GM10266 (cell line): ENCODE data around the gene FBXL7.

Experiments
- DNase-seq: peaks from one replicate; pipeline ENCODE4 v3.0.0; 2012; ENCODE audit errors: extremely low spot score
- CTCF ChIP-seq: IDR thresholded peaks from 2 replicates; pipeline ENCODE4 v1.5.1; 2012; ENCODE audit warnings: mild to moderate bottlenecking, low read depth; ENCODE audit not compliant: control insufficient read depth, insufficient read depth; ENCODE audit errors: missing control alignments

FBXL7 gene

DNA sequence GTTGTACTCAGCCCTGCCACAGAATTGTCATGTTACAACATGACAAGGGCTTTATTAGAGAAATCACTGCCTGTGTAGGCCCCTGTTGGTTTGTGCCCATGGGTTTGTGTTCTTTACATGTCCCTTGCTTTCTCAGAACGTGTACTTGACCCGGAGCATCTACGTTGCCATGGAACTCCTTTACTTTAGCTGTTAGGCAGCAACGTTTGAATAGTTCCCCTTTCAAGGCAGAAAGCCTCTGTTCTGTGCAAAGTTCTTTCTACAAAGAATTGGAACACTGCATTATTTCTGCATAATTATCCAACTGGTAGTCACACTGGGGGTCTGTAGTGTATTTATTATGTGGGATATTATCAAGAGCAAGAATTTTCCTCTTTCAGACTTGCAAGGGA lies 51.1 kb downstream of the FBXL7 start:
- DNase-seq = no peak
- TF ChIP-seq CTCF = no peak

- no peak for DNase-seq
- TF ChIP-seq CTCF = no peak
Measured at GRCh38 chr5:15554542-15554941, 54.6 kb downstream of the FBXL7 start.

GRCh38 chr5:15555176-15555575 lies 55.2 kb downstream of the FBXL7 start:
- no peak for DNase-seq
- no peak for TF ChIP-seq CTCF

DNA sequence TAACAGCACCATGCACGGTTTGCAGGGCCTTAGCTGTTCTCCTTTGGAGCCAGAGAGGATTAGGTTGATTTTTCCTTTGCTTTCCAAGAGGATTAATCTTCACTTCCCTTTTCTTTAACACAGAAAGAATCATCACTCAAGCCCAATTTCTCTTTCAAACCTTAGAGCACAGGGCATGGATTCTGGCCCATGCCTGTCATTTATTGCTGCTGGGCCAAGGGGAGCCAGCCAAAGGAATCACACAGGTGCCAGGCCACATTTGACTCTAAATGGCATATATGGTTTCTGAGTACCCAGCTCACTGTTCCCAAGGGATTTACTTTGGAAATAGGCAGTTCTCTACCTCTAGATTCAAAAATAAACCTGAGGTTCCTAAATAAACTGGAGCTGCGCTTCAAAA lies 58.3 kb downstream of the FBXL7 start:
- no peak for DNase-seq
- TF ChIP-seq CTCF = no peak

GRCh38 chr5:15558681-15559080 lies 58.7 kb downstream of the FBXL7 start:
- no peak for TF ChIP-seq CTCF
- no peak for DNase-seq

GRCh38 chr5:15560421-15560820 lies 60.4 kb downstream of the FBXL7 start:
- no peak for DNase-seq
- TF ChIP-seq CTCF = no peak

- TF ChIP-seq CTCF = no peak
- no peak for DNase-seq
Measured at GRCh38 chr5:15564523-15564922, 64.5 kb downstream of the FBXL7 start.
